ENCODE data around the gene FSTL1.

DNA sequence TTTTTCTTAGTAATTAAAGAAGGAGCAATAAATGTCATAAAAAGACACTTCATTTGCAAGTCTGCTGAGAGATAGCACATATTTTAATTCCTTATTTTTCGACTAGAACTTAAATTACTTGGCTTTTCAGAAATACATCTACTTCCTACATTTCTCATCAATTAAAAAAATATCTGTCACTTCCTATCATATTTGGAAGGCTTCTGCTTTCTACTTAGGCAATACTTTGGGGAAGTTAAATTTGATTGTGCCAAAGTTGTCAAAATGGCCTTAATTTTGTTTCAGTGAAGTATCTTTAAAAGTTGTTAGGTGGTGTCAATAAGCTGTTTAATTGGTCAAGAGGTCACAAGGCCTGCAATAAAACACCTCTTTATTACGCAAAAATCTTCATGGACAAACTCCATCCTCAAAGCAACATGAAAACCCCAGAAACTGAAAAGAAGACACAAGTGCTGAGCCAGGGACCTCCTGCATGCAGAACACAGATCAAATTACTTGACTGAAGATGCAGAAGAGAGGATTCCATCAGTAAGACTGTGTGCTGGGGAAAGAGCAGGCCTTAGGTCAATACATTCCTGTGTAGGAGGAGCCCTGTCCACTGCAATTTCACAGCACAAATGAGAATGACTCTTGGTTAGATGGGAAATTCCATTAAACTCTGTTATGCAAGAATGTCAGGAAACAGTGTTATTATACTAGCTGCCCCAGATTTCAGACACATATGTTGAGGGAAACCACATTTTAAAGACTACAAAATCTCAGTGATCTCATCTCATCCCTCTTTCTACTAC, 48.0 kb upstream of the FSTL1 start:
- TF ChIP-seq GATA2 (IDR thresholded peaks at IDR 0.05; ENCODE audit: low read depth, low read length) (no peak), GATA3 (IDR thresholded peaks at IDR 0.05; ENCODE audit: low read depth, low read length) (no peak)
